AG08395 (cell line): ENCODE results near the gene FASTKD2.

Experiments used
- DNase-seq: peaks from one replicate; pipeline ENCODE4 v3.0.0; 2012; ENCODE audit warnings: mixed read lengths, low spot score

Gene FASTKD2

DNA sequence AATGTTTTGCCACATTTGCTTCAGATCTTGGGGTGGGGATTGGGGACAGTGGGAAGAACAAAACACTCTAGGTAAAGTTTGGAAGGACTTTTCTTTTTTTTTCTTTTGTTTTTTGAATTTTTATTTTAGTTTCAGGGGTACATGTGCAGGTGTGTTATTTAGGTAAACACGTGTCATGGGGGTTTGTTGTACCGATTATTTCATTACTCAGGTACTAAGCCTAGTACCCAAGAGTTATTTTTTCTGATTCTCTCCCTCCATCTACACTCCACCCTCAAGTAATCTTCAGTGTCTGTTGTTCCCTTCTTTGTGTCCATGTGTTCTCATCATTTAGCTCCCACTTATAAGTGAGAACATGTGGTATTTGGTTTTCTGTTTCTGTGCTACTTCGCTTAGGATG, 73.3 kb downstream of the FASTKD2 start:
- no peak for DNase-seq

DNA sequence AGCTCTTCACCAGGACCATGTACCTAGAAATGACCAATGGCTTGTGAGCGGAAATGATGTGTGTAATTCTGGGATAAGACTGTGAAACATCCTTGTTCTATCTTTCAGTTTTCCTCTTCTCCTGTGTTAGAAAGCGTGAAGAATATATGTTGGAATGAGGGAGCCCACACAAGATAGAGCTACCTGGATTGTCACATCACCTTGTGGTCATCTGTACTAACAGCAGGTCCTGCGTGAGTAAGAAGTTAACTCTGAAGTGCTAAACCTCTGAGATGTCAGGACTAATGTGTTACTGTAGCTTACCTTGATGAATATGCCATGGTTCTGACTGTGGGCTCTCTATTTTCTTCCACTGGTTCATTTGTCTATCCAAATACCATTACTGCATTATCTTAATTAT, 75.6 kb downstream of the FASTKD2 start:
- DNase-seq, result no peak
